IMR-90 (cell line): Measurements from ENCODE around the gene PPP6R1. TPM values are rescaled to one million over a fixed set of nuclear protein-coding genes. Genes with fewer than 3 reads are reported as not detected.

Experiments used
- ATAC-seq: fragments of 200-7000 bp; cut with Tn5 transposase; 2 replicates; pipeline ENCODE4 v1.9.1; 2020; ENCODE audit warnings: low read depth, mild to moderate bottlenecking, moderate library complexity
- BruUV-seq: library from RNA; stranded (reverse); fragments of 400-500 nt; replicated peaks from 2 replicates; lab custom pipeline; 2021; lab: Mats Ljungman, UMichigan
- CTCF ChIA-PET: fragments of 300-600 bp; formaldehyde crosslinking; extraction: SDS; loops from one replicate; lab custom pipeline; 2021; ENCODE audit warnings: antibody characterized with exemption; lab: Yijun Ruan, JAX
- POLR2A ChIA-PET: fragments of 300-600 bp; sonication (Branson Sonifier 250); formaldehyde crosslinking; loops from one replicate; lab custom pipeline; 2022; ENCODE audit warnings: antibody characterized with exemption; ENCODE audit not compliant: unreplicated experiment; lab: Charles Lee
- DNase-seq: peaks from one replicate; pipeline ENCODE4 v3.0.0; 2013
- H2AFZ ChIP-seq: replicated peaks from 2 replicates; pipeline ENCODE3; 2013; ENCODE audit warnings: low read length, mild to moderate bottlenecking; ENCODE audit not compliant: poor library complexity
- H2AK5ac ChIP-seq: 2 replicates; pipeline ENCODE4 v1.6.1; 2013; ENCODE audit warnings: low read depth, low read length, inconsistent platforms
- H2AK9ac ChIP-seq: replicated peaks from 2 replicates; pipeline ENCODE3; 2013; ENCODE audit warnings: mild to moderate bottlenecking, low read depth, low read length, moderate library complexity; ENCODE audit not compliant: poor library complexity
- H2BK120ac ChIP-seq: 2 replicates; pipeline ENCODE4 v1.6.1; 2013; ENCODE audit warnings: low read depth, low read length, inconsistent platforms
- H2BK15ac ChIP-seq: 3 replicates; pipeline ENCODE4 v1.6.1; 2013; ENCODE audit warnings: low read depth, low read length, inconsistent platforms
- H2BK20ac ChIP-seq: 2 replicates; pipeline ENCODE4 v1.6.1; 2013; ENCODE audit warnings: low read depth, mild to moderate bottlenecking, inconsistent platforms, low read length, moderate library complexity
- H2BK5ac ChIP-seq: 2 replicates; pipeline ENCODE4 v1.6.1; 2013; ENCODE audit warnings: mild to moderate bottlenecking, low read depth, low read length, inconsistent platforms; ENCODE audit not compliant: poor library complexity, severe bottlenecking
- H3K14ac ChIP-seq: replicated peaks from 2 replicates; pipeline ENCODE4 v1.6.1; 2013; ENCODE audit warnings: low read depth, low read length, inconsistent platforms
- H3K18ac ChIP-seq: 2 replicates; pipeline ENCODE4 v1.6.1; 2013; ENCODE audit warnings: low read depth, low read length, control low read depth
- H3K23ac ChIP-seq: 2 replicates; pipeline ENCODE4 v1.6.1; 2013; ENCODE audit warnings: low read depth, low read length, inconsistent platforms
- H3K27ac ChIP-seq: 2 replicates; pipeline ENCODE4 v1.5.1; 2013; ENCODE audit warnings: mild to moderate bottlenecking, control low read depth, low read length; ENCODE audit not compliant: insufficient read depth
- H3K27me3 ChIP-seq: 2 replicates; pipeline ENCODE4 v1.6.1; 2013; ENCODE audit warnings: low read length; ENCODE audit not compliant: control insufficient read depth, insufficient read depth
- H3K36me3 ChIP-seq: 2 replicates; pipeline ENCODE4 v1.6.1; 2013; ENCODE audit warnings: low read length, mixed read lengths; ENCODE audit not compliant: control insufficient read depth, insufficient read depth
- H3K4ac ChIP-seq: 2 replicates; pipeline ENCODE4 v1.6.1; 2013; ENCODE audit warnings: low read depth, low read length, inconsistent platforms
- H3K4me1 ChIP-seq: 2 replicates; pipeline ENCODE4 v1.6.1; 2013; ENCODE audit warnings: low read length, mixed read lengths; ENCODE audit not compliant: control insufficient read depth, insufficient read depth
- H3K4me2 ChIP-seq: 2 replicates; pipeline ENCODE4 v1.6.1; 2013; ENCODE audit warnings: low read depth, mild to moderate bottlenecking, control low read depth, low read length, moderate library complexity
- H3K4me3 ChIP-seq: 2 replicates; pipeline ENCODE4 v1.5.1; 2013; ENCODE audit warnings: low read depth, mild to moderate bottlenecking, control low read depth, low read length, moderate library complexity; ENCODE audit not compliant: insufficient read depth
- H3K56ac ChIP-seq: 2 replicates; pipeline ENCODE4 v1.6.1; 2013; ENCODE audit warnings: low read length, inconsistent platforms; ENCODE audit not compliant: insufficient read depth; ENCODE audit errors: extremely low read depth
- H3K79me1 ChIP-seq, 2 experiments: 2 replicates each; pipeline ENCODE4 v1.6.1; 2013; ENCODE audit warnings: low read length in 2 of 2, inconsistent platforms in 1 of 2, low read depth in 1 of 2
- H3K9ac ChIP-seq: 2 replicates; pipeline ENCODE4 v1.6.1; 2013; ENCODE audit warnings: low read depth, low read length, control low read depth
- H3K9me1 ChIP-seq: 2 replicates; pipeline ENCODE4 v1.6.1; 2013; ENCODE audit warnings: low read length, inconsistent platforms; ENCODE audit not compliant: insufficient read depth
- H3K9me3 ChIP-seq: 2 replicates; pipeline ENCODE4 v1.6.1; 2013; ENCODE audit warnings: low read length; ENCODE audit not compliant: control insufficient read depth, insufficient read depth
- H4K20me1 ChIP-seq: 2 replicates; pipeline ENCODE4 v1.6.1; 2013; ENCODE audit warnings: low read length, inconsistent platforms; ENCODE audit not compliant: insufficient read depth
- H4K5ac ChIP-seq: 2 replicates; pipeline ENCODE4 v1.6.1; 2013; ENCODE audit warnings: mild to moderate bottlenecking, low read depth, low read length, control low read depth
- H4K8ac ChIP-seq, 2 experiments: 2 replicates each; pipeline ENCODE4 v1.6.1; 2013; ENCODE audit warnings: low read depth in 2 of 2, low read length in 2 of 2, control low read depth in 1 of 2, inconsistent platforms in 1 of 2
- H4K91ac ChIP-seq: 2 replicates; pipeline ENCODE4 v1.6.1; 2013; ENCODE audit warnings: low read depth, low read length, inconsistent platforms; ENCODE audit not compliant: insufficient read depth
- BHLHE40 ChIP-seq: fragments of 150-350 bp; IDR thresholded peaks from 2 replicates; pipeline ENCODE4 v1.6.1; 2016; ENCODE audit warnings: mild to moderate bottlenecking, low read depth, low read length
- CHD1 ChIP-seq: IDR thresholded peaks from 2 replicates; pipeline ENCODE4 v1.6.1; 2012; ENCODE audit warnings: low read depth, low read length, improper control_type of control experiment
- CTCF ChIP-seq: conservative IDR thresholded peaks from 2 replicates; pipeline ENCODE4 v1.5.1; 2012; ENCODE audit warnings: mild to moderate bottlenecking, low read depth, low read length, improper control_type of control experiment
- ELK1 ChIP-seq: fragments of 150-350 bp; IDR thresholded peaks from 2 replicates; pipeline ENCODE4 v1.6.1; 2016; ENCODE audit warnings: low read depth, mild to moderate bottlenecking, low read length, moderate library complexity, borderline replicate concordance
- MAFK ChIP-seq: IDR thresholded peaks from 2 replicates; pipeline ENCODE4 v1.6.1; 2012; ENCODE audit warnings: low read depth, low read length, improper control_type of control experiment
- MXI1 ChIP-seq: IDR thresholded peaks from 2 replicates; pipeline ENCODE4 v1.6.1; 2012; ENCODE audit warnings: low read depth, mild to moderate bottlenecking, low read length, moderate library complexity, borderline replicate concordance
- NFE2L2 ChIP-seq: fragments of 150-350 bp; IDR thresholded peaks from 2 replicates; pipeline ENCODE4 v1.6.1; 2016; ENCODE audit warnings: low read depth, mild to moderate bottlenecking, low read length
- RCOR1 ChIP-seq: IDR thresholded peaks from 2 replicates; pipeline ENCODE4 v1.6.1; 2012; ENCODE audit warnings: mild to moderate bottlenecking, low read length, improper control_type of control experiment; ENCODE audit not compliant: insufficient replicate concordance
- SMC3 ChIP-seq: fragments of 150-350 bp; IDR thresholded peaks from 2 replicates; pipeline ENCODE4 v1.6.1; 2016; ENCODE audit warnings: low read depth, mild to moderate bottlenecking, antibody characterized with exemption, low read length, moderate library complexity
- WGBS, 2 experiments: methylation state at CpG; one replicate each; pipeline versions ENCODE4 v1.1.5 to v1.1.7; 2013; ENCODE audit warnings: missing lambda C conversion rate in 2 of 2; ENCODE audit not compliant: insufficient read length in 1 of 2; ENCODE audit errors: extremely low coverage in 2 of 2; 5-methylcytosine and 5-hydroxymethylcytosine counted together
- dilution Hi-C: fragments of 300-500 bp; cut with HindIII; formaldehyde crosslinking; loops from one replicate; pipeline ENCODE4 v1.14.3; 2018; ENCODE audit warnings: low sequenced_read_pairs; ENCODE audit not compliant: unreplicated experiment
- in situ Hi-C: fragments of 300-500 bp; cut with MboI; formaldehyde crosslinking; loops from 3 replicates; pipeline ENCODE4 v1.14.3; 2019; ENCODE audit warnings: low sequenced_read_pairs, inconsistent platforms, mixed read lengths
- intact Hi-C: fragments of 100-400 bp; cut with micrococcal nuclease; formaldehyde crosslinking; loops from 2 replicates; pipeline ENCODE4 v1.10.0; 2022
- polyA plus RNA-seq, 3 experiments: library from polyadenylated mRNA; depleted of rRNA; stranded (reverse); fragments of >200 nt; gene quantifications; 2 replicates each; pipeline ENCODE4 v1.2.3, GENCODE V29; 2012; ENCODE audit warnings: low replicate concordance in 1 of 3
- total RNA-seq: library from RNA; depleted of rRNA; stranded (reverse); fragments of >200 nt; gene quantifications from 2 replicates; pipeline ENCODE4 v1.2.3, GENCODE V29; 2012

Gene PPP6R1
- total and polyA plus RNA-seq, 2 of the 4 experiments (the other 2 are of a cell fraction): 19.9 to 50.2 TPM

DNA sequence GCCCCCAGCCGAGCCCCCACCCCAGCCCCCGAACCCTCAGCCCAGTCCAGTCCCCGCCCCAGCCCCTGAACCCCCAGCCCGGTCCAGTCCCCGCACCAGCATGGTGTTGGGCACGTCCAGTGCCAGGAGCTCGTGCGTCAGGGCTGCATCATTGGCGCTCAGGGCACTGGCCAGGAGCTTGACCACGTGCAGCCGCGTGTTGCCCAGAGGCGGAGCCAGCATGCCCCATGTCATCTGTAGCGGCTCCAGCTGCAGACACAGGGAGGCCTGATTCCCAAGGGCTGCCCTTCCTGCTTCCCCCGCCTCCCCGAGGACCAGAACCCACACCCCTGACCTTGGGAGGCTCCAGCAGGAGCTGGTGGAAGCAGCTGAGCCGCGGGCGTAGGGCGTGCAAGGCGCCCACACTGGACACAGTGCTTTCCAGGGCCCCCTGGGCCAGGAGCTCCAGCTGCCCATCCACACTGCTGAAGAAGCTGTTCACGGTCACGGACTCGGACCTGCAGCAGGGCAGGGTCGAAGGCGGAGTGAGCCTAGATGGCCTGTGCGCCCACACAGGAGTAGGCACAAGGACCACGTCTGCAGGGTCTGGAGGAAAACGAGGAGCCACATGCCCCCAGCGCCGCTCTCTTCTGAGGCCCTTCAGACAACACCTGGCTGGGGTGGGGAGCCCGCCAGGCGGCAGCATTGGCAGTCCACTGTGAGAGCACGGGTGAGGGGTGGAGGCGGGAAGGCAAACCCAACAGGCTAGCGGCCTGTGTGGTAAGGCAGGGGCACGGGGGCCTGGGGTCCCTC lies 17.5 kb downstream of the PPP6R1 start:
- no peak for TF ChIP-seq RCOR1
- no peak for TF ChIP-seq MAFK
- no peak for TF ChIP-seq BHLHE40
- TF ChIP-seq SMC3: no peak
- TF ChIP-seq MXI1: no peak
- no peak for TF ChIP-seq ELK1
- TF ChIP-seq NFE2L2: no peak
- no peak for TF ChIP-seq CHD1
- no peak for TF ChIP-seq CTCF
- no peak overlapping the region for H3K18ac ChIP-seq

More for the DNA sequence above, 17.5 kb downstream of the PPP6R1 start:
- no peak for ATAC-seq
- Histone ChIP-seq H3K27ac (no peak overlapping the region), H3K79me1 (peaks cover 2 to 39% of the 10 kb centered on the region in 2 experiments; a peak in 3 of 4 replicates), H3K9ac (no peak overlapping the region), H2BK120ac (no peak overlapping the region), H4K20me1 (peaks cover 3% of the 10 kb centered on the region), H2AK5ac (no peak overlapping the region), H3K4me2 (no peak overlapping the region), H4K91ac (no peak overlapping the region), H4K5ac (no peak overlapping the region), H3K23ac (no peak overlapping the region), H3K9me1 (peaks cover 5% of the 10 kb centered on the region), H2BK20ac (no peak overlapping the region), H3K9me3 (no peaks in the 10 kb centered on the region), H2AK9ac (no peak overlapping the region), H4K8ac (no peak overlapping the region), H3K36me3 (peaks cover 79% of the 10 kb centered on the region), H3K4me3 (no peak overlapping the region), H3K14ac (no peak overlapping the region), H2BK15ac (no peak overlapping the region), H3K27me3 (no peaks in the 10 kb centered on the region), H3K4ac (no peak overlapping the region), H2BK5ac (no peak overlapping the region), H3K4me1 (no peaks in the 10 kb centered on the region), H3K56ac (no peak overlapping the region), H2AFZ (no peak overlapping the region)
- WGBS, 2 experiments: 96% methylated on average over 19 of the region's 37 CpGs; no CpG with 5 or more reads in 1 of the 2 experiments
- DNase-seq: no peak
- in situ Hi-C loops (no loop called here), dilution Hi-C loops (no loop called here), intact Hi-C loops (no loop called here)
- ChIA-PET CTCF (interaction anchor here (0.6 kb wide), 1 partner anchor 26 kb away, joined by 7 read pairs; no protein-coding TSS in a partner anchor), POLR2A (no interaction called here)
- BruUV-seq: no TSS peak
